Measurements from ENCODE around the gene FOXO3B.
A peak's percentile ranks its signal among the peaks of the same experiment; 100 is the strongest.
"Not testable (repeated sequence)": the region's sequence is repeated elsewhere in the genome, so short reads cannot be mapped to it uniquely, and the experiment has no call there.

The FOXO3B gene

DNA sequence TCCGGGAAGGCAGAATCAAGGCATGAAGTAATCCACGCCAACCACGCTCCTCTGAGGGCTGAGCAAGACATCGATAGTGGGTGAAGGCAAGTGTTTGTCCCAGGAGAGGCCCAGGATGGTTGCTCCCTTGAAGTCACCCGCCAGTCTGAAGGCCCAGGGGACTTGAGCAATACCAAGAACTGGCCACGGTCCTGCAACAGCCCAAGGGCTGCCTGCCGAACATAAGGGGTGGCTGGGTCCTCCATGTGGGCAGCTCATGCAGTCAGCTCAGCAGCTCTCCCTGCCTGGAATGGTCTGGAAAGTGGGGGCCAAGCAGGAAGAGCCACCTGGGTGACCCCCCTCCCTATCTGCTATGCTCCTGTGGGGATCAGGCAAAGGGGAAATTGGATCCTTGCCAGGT lies 46.3 kb downstream of the FOXO3B start:
- peaks cover 22% of the 10 kb centered on the region for H3K4me1 ChIP-seq
- not testable (repeated sequence) for H3K36me3 ChIP-seq

GRCh38 chr17:18634550-18635263 lies 47.4 kb downstream of the FOXO3B start:
- H3K4me3 ChIP-seq, H3K36me3 ChIP-seq, H3K9me3 ChIP-seq, H4K20me1 ChIP-seq, H3K27me3 ChIP-seq, H3K9ac ChIP-seq, H3K27ac ChIP-seq: not testable (repeated sequence)
- H3K4me2 ChIP-seq = peak overlapping the region; percentile 82
- peaks cover 22% of the 10 kb centered on the region for H3K4me1 ChIP-seq

More for the DNA sequence above, 46.3 kb downstream of the FOXO3B start:
- peak; percentile 10; the same call in 1 of the 2 replicates for TF ChIP-seq Cebpa-rat (IDR thresholded peaks at IDR 0.05)
- not testable (repeated sequence) for H3K27me3 ChIP-seq, H3K4me3 ChIP-seq, H3K9me3 ChIP-seq, H4K20me1 ChIP-seq, H3K27ac ChIP-seq, H3K9ac ChIP-seq
- peak overlapping the region; percentile 40 for H3K4me2 ChIP-seq

All from BLaER1 (cell line).